NCI-H526 treated with DMSO at 0.1 percent for 48 hours (cell line): ENCODE measurements around the gene TUBB8B.
"Not testable (repeated sequence)": the region's sequence is repeated elsewhere in the genome, so short reads cannot be mapped to it uniquely, and the experiment has no call there.

Experiments
- DNase-seq: peaks from one replicate; lab custom pipeline; 2025; lab: John Stamatoyannopoulos, UW

The TUBB8B gene

GRCh38 chr18:12773-13172 is 36.6 kb downstream of the TUBB8B start:
- not testable (repeated sequence) for DNase-seq

DNA sequence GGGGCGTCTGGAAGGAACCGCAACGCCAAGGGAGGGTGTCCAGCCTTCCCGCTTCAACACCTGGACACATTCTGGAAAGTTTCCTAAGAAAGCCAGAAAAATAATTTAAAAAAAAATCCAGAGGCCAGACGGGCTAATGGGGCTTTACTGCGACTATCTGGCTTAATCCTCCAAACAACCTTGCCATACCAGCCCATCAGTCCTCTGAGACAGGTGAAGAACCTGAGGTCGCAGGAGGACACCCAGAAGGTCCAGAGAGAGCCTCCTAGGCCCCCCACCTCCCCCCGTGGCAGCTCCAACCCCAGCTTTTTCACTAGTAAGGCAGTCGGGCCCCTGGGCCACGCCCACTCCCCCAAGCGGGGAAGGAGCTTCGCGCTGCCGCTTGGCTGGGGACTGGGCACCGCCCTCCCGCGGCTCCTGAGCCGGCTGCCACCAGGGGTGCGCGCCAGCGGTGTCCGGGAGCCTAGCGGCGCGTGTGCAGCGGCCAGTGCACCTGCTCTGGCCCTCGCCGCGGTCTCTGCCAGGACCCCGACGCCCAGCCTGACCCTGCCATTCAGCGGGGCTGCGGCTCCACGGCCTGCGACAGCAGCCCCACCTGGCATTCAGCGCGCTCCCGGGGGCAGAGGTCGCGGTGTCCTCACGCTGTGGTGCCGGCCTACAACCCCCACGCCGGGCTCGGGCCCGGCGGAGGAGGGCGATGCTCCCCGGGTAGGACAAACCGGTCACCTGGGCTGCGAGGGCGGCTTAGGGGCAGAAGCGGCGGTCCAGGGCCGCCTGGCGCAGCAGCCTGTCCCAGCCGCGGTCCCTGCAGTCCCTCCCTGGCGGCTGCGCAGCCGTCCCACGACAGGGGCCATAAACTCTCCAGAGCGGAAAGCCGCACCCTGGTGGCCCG is 37.8 kb downstream of the TUBB8B start:
- DNase-seq, result not testable (repeated sequence)

GRCh38 chr18:10624-11184 is 38.7 kb downstream of the TUBB8B start:
- DNase-seq, result not testable (repeated sequence)

GRCh38 chr18:9937-10336 is 39.5 kb downstream of the TUBB8B start:
- DNase-seq, result not testable (repeated sequence)
